Measurements from ENCODE around the gene CLASP1. TPM values are rescaled to one million over a fixed set of nuclear protein-coding genes. Genes with fewer than 3 reads are reported as not detected.

Gene CLASP1
- total RNA-seq, 1 experiment from 2014 or later: 45.9 TPM

DNA sequence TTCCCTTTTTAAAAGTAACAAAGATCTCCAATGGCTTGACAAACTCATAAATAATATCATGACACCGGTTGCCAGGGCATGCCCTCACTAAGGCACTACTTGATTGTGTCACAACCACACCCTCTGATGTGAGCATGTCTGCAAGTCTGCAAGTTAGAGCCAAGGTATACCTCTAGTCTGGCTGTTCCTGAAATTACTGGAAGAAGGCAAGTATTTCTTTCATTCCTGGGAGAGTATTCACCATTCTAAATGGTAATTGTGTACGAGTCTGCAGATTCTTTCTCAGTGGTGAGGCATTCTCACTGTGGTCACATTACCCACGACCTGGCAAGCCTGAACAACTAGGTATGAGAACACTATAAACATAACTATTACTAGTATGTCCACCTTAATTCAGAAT lies 144.3 kb downstream of the CLASP1 start:
- H3K27me3 Mint-ChIP-seq (ENCODE audit: low read depth): no peaks in the 10 kb centered on the region
- H3K27ac Mint-ChIP-seq: no peak overlapping the region
- Histone ChIP-seq H3K9me3 (ENCODE audit: control insufficient read depth, low read depth, low read length) (no peaks in the 10 kb centered on the region), H4K8ac (replicated peaks; ENCODE audit: insufficient read length, low read depth, low read length) (no peak overlapping the region), H3K23me2 (ENCODE audit: insufficient read length, low read depth, low read length, poor library complexity, severe bottlenecking) (no peaks in the 10 kb centered on the region), H3T11ph (ENCODE audit: low read length) (no peak overlapping the region), H2AFZ (ENCODE audit: low read length) (no peak overlapping the region), H3K18ac (ENCODE audit: insufficient read length, low read depth, low read length) (no peak overlapping the region), H2BK120ac (ENCODE audit: low read depth, low read length, poor library complexity, severe bottlenecking) (no peak overlapping the region), H3K14ac (ENCODE audit: insufficient read depth, low read length) (no peak overlapping the region), H3K27me3 (ENCODE audit: insufficient read depth, low read length) (no peaks in the 10 kb centered on the region), H3K4me2 (ENCODE audit: insufficient read depth, insufficient read length, low read length) (no peak overlapping the region), H3K9ac (ENCODE audit: extremely low read depth, insufficient read length, low read length) (no peak overlapping the region), H2BK20ac (ENCODE audit: low read depth, low read length, poor library complexity, severe bottlenecking) (no peak overlapping the region), H2BK15ac (ENCODE audit: low read depth, low read length) (no peak overlapping the region), H3K79me1 (ENCODE audit: insufficient read depth, low read depth, low read length, poor library complexity, severe bottlenecking) (no peaks in the 10 kb centered on the region), H3K4ac (ENCODE audit: low read depth, low read length) (no peak overlapping the region), H4K5ac (ENCODE audit: insufficient read length, low read depth, low read length) (no peak overlapping the region), H4K91ac (ENCODE audit: insufficient read length, low read depth, low read length) (no peak overlapping the region), H2AK5ac (ENCODE audit: insufficient read length, low read length) (no peak overlapping the region), H3K23ac (ENCODE audit: insufficient read length, low read depth, low read length) (no peak overlapping the region), H2BK5ac (ENCODE audit: insufficient read length, low read length) (no peak overlapping the region), H4K20me1 (ENCODE audit: control insufficient read depth, insufficient read depth, insufficient read length) (no peaks in the 10 kb centered on the region), H3K79me2 (ENCODE audit: insufficient read depth, low read length) (0 out of 2 replicates have a peak, but pooled peaks cover 2% of the 10 kb centered on the region), H3K27ac (ENCODE audit: insufficient read length, low read depth, low read length) (no peak overlapping the region), H3K4me1 (ENCODE audit: insufficient read depth, low read length) (no peaks in the 10 kb centered on the region), H3K56ac (ENCODE audit: insufficient read length, low read depth, low read length) (no peak overlapping the region), H2BK12ac (ENCODE audit: insufficient read length, low read depth, low read length) (no peak overlapping the region)
- WGBS (ENCODE audit: extremely low coverage, insufficient read length, low lambda C conversion rate): no CpG with 5 or more reads among the region's 3 CpGs
- peaks cover 0 to 6% of the 10 kb centered on the region in 2 experiments; a peak in 1 of 4 replicates for H3K4me1 Mint-ChIP-seq
- H3K9me3 Mint-ChIP-seq: peaks cover 4 to 5% of the 10 kb centered on the region in 2 experiments
- peaks cover 27 to 47% (median 38%) of the 10 kb centered on the region in 3 experiments for H3K36me3 Mint-ChIP-seq (ENCODE audit: insufficient read depth in 1 of 3, low read depth in 3 of 3)
- DNase-seq: no peak
- TF ChIP-seq, protein P1, sequence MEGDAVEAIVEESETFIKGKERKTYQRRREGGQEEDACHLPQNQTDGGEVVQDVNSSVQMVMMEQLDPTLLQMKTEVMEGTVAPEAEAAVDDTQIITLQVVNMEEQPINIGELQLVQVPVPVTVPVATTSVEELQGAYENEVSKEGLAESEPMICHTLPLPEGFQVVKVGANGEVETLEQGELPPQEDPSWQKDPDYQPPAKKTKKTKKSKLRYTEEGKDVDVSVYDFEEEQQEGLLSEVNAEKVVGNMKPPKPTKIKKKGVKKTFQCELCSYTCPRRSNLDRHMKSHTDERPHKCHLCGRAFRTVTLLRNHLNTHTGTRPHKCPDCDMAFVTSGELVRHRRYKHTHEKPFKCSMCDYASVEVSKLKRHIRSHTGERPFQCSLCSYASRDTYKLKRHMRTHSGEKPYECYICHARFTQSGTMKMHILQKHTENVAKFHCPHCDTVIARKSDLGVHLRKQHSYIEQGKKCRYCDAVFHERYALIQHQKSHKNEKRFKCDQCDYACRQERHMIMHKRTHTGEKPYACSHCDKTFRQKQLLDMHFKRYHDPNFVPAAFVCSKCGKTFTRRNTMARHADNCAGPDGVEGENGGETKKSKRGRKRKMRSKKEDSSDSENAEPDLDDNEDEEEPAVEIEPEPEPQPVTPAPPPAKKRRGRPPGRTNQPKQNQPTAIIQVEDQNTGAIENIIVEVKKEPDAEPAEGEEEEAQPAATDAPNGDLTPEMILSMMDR (conservative IDR thresholded peaks at IDR 0.05): no peak
- no peak overlapping the region for H3K4me3 Mint-ChIP-seq

All from H9 (cell line).